Activated T-cell treated with anti-CD3 and anti-CD28 coated beads, Interleukin-2, amount 50 U/mL, for 4 hours (primary cell): ENCODE measurements around the gene C1GALT1C1L. TPM values are rescaled to one million over a fixed set of nuclear protein-coding genes. Genes with fewer than 3 reads are reported as not detected.

Source experiments
- ATAC-seq, 2 donors: fragments of 200-7000 bp; cut with Tn5 transposase; one replicate each; pipeline ENCODE4 v1.10.0; 2021
- DNase-seq: peaks from one replicate; pipeline ENCODE4 v3.0.0-alpha.2; 2020
- H3K27me3 Mint-ChIP-seq: one replicate; pipeline ENCODE4 v1.8.0; 2021; ENCODE audit warnings: low read depth, mixed read lengths
- H3K36me3 Mint-ChIP-seq: one replicate; pipeline ENCODE4 v1.8.0; 2022; ENCODE audit warnings: mixed read lengths; ENCODE audit not compliant: insufficient read depth
- H3K4me1 Mint-ChIP-seq: one replicate; pipeline ENCODE4 v1.8.0; 2021; ENCODE audit warnings: low read depth, mixed read lengths
- H3K4me3 Mint-ChIP-seq: one replicate; pipeline ENCODE4 v1.8.0; 2021; ENCODE audit warnings: mild to moderate bottlenecking, moderate library complexity, mixed read lengths
- H3K9me3 Mint-ChIP-seq: one replicate; pipeline ENCODE4 v1.8.0; 2021; ENCODE audit warnings: mixed read lengths
- total RNA-seq, 3 donors: library from RNA; stranded (reverse); gene quantifications; one replicate each; pipeline ENCODE4 v1.2.1, GENCODE V29; 2021

The C1GALT1C1L gene
- total RNA-seq, result under 1 TPM in 2 of 3 donors, not detected in 1; 0.20 to 0.34 TPM

DNA sequence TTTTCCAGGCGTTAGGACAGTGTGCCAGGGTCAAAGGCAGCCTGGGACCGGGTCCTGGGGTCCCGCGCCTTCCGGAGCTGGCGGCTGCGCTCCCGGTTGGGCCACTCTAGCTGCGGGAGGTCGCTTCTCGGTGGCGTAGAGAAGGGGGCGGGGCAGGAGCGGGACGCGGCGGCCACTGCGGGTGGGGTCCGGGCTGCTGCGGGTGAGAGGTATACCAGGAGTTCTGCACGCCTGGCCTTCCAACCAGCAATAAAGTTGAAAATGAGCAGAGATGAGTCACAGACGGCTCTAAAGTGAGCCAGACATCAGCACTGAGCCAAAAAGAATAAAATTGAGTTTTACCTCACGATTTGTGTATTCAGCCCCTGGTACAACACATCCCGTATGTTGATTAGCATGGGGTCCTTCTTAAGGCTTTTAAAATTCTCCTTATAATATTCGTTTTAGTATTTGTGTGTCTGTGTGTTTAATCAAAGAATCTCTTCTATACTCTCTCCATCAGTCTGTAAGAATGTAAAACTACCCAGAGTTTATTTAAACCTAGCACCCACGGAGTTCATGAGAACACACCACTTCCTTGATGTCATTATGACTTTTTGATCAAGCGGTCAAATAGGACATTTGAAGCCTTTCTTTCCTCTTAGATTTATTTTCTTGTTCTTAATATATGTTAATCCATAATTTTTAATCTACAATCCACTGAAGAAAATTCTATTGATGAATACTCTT is at the start of gene C1GALT1C1L:
TSS of gene C1GALT1C1L (minus strand) at position 108 of the 729 bp plus-strand sequence. CDS start at position 1, 107 bp downstream.
- H3K4me3 Mint-ChIP-seq, result peak within 1 kb of the TSS; percentile 42
- H3K4me1 Mint-ChIP-seq, result no peaks in the 10 kb centered on the region
- ATAC-seq, result peak; percentile 56 to 91

DNA sequence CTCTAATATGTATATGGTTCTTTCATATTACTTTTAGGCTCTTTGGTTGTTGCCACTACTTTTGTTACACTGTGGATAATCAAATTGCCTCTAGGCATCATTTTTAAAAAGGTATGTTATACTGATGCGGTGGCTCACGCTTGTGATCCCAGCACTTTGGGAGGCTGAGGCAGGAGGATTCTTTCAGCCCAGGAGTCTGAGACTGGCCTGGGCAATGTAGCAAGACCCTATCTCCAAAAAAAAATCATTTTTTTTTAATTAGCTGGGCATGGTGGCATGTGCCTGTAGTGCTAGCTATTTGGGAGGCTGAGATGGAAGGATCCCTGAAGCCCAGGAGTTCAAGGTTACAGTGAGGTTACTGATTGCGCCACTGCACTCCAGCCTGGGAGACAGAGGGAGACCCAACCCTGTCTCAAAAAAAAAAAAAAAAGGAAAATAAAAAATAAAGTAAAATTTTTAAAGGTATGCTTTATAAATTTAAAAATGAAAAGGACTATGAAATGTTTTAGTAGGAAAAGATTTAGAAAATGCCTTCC is 49.5 kb upstream of the C1GALT1C1L start:
- Mint-ChIP-seq H3K36me3 (no peaks in the 10 kb centered on the region), H3K27me3 (peaks cover 3% of the 10 kb centered on the region), H3K4me3 (no peak overlapping the region), H3K9me3 (no peaks in the 10 kb centered on the region), H3K4me1 (no peaks in the 10 kb centered on the region)
- DNase-seq, result no peak
- no peak for ATAC-seq

More for the DNA sequence above, at the start of gene C1GALT1C1L:
- no peak for DNase-seq
- peaks cover 2% of the 10 kb centered on the region for H3K36me3 Mint-ChIP-seq
- peaks cover 18% of the 10 kb centered on the region for H3K9me3 Mint-ChIP-seq
- H3K27me3 Mint-ChIP-seq, result peaks cover 23% of the 10 kb centered on the region

DNA sequence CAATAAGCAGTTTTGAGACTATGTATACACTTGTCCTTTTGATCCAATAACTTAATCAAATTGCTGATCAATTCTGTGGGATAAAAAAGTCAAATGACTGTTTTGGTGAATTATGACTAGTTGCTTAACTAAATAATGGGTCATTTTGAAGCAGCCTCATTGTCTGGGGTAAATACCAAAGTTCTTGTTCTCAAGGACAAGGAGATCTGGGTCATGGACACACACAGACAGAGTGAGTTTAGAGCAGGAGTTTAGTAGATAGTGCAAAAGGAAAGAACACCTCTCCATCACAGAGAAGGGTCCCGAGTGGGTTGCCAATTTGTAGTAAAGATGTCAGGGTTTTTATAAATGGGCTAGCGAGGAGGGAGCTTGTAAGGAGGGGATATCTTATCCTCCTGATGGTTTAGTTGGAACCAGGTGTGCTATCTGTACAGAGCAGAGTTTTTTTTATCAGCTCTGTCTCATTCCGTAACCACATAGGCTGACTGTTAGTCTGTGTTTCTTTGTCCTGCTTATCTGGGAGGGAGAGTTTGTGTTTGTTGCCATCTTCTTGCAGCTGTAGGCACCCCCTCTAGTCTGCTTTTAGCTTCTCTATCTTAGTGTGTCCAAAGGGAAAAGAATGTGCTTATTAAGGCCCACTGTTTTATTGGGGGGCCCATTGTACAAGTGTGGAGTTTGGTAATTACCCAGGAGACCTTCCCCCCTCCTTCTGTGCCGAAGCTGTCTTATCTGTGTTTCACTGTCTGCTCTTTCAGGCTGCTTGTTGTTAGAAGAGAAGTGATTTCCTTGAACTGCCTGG is 48.7 kb upstream of the C1GALT1C1L start:
- Mint-ChIP-seq H3K36me3 (no peaks in the 10 kb centered on the region), H3K9me3 (no peaks in the 10 kb centered on the region), H3K4me1 (no peaks in the 10 kb centered on the region), H3K4me3 (no peak overlapping the region), H3K27me3 (no peaks in the 10 kb centered on the region)
- no peak for ATAC-seq
- no peak for DNase-seq

DNA sequence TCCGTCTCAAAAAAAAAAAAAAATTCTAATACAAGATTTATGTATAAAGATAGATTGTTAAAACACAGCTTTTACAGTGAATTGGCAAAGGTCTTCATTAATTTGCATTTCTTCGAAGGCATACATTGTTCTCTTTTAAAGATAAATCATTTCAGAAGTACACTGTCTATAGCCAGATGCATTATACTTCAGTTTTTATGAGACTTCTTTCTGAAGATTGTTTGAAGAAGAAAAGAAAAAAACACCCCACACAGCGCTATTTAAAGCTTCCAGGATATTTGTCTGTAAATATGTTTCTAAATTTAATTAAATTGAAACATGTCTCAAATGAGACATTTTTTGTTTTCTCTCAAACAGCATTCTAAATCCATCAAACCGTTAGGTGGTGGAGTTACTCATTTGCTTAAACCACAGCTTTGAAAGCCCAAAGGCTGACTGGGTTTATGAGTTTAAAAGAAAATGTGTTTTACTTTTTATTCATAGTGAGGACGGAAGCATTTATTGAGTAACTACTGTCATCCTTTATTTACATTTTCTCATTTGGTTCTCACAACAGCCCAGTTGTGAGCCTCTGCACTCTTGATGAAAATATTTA is 42.4 kb upstream of the C1GALT1C1L start:
- Mint-ChIP-seq H3K9me3 (no peaks in the 10 kb centered on the region), H3K36me3 (no peaks in the 10 kb centered on the region), H3K4me1 (no peaks in the 10 kb centered on the region)

DNA sequence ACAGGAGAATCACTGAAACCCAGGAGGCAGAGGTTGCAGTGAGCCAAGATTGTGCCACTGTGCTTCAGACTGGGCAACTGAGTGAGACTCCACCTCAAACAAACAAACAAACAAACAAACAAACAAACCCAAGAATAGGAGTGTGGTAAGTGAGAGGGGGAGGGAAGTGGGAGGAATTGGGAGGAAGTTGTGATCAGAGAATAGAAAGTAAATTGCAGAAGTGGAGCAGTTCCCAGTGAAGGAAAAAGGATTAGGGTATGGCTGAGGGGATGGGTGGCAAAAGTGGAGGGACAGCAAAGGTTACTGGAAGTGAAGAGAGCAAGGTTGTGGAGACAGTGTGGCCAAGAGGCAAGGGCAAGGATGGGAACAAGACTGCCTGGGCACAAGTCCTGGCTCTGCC is 41.1 kb upstream of the C1GALT1C1L start:
- no peaks in the 10 kb centered on the region for H3K36me3 Mint-ChIP-seq
- peaks cover 3% of the 10 kb centered on the region for H3K27me3 Mint-ChIP-seq
- ATAC-seq (no peak), DNase-seq (no peak)
- H3K4me1 Mint-ChIP-seq, result no peaks in the 10 kb centered on the region
- no peaks in the 10 kb centered on the region for H3K9me3 Mint-ChIP-seq
- H3K4me3 Mint-ChIP-seq, result no peak overlapping the region

More for the DNA sequence above, 42.4 kb upstream of the C1GALT1C1L start:
- DNase-seq, result no peak
- Mint-ChIP-seq H3K27me3 (peaks cover 3% of the 10 kb centered on the region), H3K4me3 (no peak overlapping the region)
- ATAC-seq, result no peak

DNA sequence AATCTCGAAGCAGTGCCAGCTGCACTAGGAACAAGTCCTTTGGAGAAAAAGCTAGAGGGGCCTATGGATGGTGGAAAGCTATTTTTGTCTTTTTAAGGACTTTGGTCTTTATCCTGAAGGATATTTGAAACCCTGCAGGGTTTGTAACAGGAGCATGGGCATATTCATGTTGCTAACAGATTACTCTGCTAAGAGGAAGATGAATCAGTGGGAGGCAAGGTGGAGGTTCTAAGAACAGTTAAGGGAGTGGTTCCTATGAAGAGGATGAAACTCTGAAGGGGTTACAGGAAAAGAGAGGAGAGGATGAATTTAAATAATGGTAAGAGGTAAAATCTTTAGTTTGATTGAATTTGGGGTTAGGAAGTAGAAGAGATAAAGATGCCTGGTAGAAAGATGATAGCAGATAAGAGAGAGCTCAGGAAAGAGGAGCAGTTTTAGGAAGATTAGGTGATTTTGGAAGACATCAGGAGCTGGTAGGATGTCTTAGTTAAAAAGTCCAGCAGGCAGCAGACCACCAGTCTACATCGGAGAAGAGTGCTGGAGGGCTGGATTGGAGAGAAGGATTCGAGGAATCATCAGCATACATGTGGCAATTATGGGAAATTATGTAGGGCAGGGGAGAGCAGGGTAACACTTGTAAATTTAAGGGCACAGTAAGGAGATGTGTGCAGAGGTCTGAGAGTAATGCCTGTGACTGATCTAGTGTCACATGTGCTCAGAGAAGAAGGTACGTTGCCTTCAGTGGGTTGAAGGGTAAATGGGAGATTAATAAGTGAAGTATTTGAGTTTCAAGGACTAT is 39.3 kb upstream of the C1GALT1C1L start:
- Mint-ChIP-seq H3K27me3 (peaks cover 11% of the 10 kb centered on the region), H3K4me3 (no peak overlapping the region), H3K4me1 (no peaks in the 10 kb centered on the region), H3K9me3 (no peaks in the 10 kb centered on the region), H3K36me3 (no peaks in the 10 kb centered on the region)
- DNase-seq, result no peak
- ATAC-seq, result no peak

DNA sequence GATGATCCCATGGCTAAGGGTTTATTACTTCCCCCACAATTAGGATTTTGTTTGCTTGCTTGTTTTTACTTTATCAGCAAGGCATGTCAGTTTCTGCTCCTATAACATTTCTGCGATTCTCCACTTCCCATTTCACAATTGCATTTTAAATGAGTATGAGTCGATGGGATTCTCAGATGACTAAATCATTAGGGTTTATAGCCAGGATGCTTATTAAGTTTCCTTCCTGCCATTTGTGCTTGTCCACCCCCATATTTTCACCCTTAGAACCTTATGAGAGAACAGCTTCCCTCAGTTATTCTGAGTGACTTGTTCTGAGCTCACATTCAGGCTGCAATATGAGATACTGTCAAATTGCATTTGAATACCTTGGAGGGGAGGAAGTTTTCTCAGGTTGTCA is 37.9 kb upstream of the C1GALT1C1L start:
- H3K36me3 Mint-ChIP-seq, result no peaks in the 10 kb centered on the region
- no peaks in the 10 kb centered on the region for H3K4me1 Mint-ChIP-seq
- ATAC-seq, result no peak
- H3K27me3 Mint-ChIP-seq, result peaks cover 15% of the 10 kb centered on the region
- no peaks in the 10 kb centered on the region for H3K9me3 Mint-ChIP-seq
- DNase-seq, result no peak
- H3K4me3 Mint-ChIP-seq, result no peak overlapping the region

DNA sequence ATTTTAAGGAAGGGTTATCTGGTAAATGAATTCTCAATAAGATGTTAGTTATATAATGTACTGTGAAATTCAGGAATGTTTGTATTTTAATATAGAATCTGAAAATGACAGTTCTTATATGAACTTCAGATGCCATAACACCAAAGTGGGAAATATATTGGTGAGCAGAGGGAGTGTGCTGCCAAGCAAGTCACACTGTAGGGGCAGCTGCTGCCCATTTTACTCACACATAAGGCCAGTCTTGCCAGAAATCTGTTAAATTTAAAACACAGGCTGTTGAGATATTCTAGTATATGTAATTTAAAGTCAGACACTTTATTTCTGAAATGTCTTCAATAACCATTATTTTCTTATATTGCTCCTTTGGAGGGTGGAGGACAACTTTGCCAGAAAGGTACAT is 34.6 kb upstream of the C1GALT1C1L start:
- no peaks in the 10 kb centered on the region for H3K4me1 Mint-ChIP-seq
- DNase-seq, result no peak
- H3K4me3 Mint-ChIP-seq, result no peak overlapping the region
- ATAC-seq, result no peak
- peaks cover 15% of the 10 kb centered on the region for H3K27me3 Mint-ChIP-seq
- no peaks in the 10 kb centered on the region for H3K36me3 Mint-ChIP-seq
- H3K9me3 Mint-ChIP-seq, result no peaks in the 10 kb centered on the region

DNA sequence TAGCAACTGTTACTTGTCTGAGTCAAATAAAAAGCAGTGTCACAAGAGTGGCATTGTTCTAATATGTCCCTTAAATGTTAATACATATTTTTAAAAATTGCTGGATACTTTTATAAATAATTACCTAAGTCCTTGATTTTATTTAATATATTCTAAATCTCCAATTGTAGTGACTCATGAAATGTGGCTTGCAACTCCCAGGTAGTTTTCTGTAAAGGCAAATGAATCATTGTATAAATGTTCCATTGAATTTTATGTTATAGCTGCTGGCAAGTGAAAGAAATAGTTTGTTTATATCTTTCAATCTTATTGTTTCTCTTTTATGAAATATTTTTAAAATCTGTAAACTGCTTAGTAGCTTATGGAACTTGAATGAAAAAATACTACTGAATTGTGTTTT is 32.7 kb upstream of the C1GALT1C1L start:
- Mint-ChIP-seq H3K27me3 (peaks cover 12% of the 10 kb centered on the region), H3K4me1 (no peaks in the 10 kb centered on the region), H3K9me3 (no peaks in the 10 kb centered on the region), H3K4me3 (no peak overlapping the region), H3K36me3 (no peaks in the 10 kb centered on the region)
- ATAC-seq (no peak), DNase-seq (no peak)

DNA sequence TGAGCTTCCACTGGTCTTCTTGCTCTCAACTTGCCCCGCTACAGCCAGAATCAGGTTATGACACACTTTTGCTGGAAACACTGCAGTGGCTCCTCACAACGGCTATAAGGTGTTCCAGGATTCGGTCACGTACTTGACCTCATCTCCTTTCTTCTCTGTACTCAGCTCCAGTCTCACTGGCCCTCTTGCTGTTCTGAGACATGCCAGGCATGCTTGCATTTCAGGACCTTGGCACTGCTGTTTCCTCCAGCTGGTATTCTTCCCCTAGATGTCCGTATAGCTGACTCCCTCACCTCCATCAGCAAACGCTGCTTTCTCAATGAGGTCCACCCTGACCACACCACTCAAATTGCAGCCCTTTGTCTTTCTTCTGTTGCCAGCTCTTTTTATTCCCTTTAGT is 31.9 kb upstream of the C1GALT1C1L start:
- Mint-ChIP-seq H3K4me1 (no peaks in the 10 kb centered on the region), H3K27me3 (peaks cover 12% of the 10 kb centered on the region), H3K4me3 (no peak overlapping the region), H3K36me3 (no peaks in the 10 kb centered on the region), H3K9me3 (no peaks in the 10 kb centered on the region)
- DNase-seq (no peak), ATAC-seq (no peak)

DNA sequence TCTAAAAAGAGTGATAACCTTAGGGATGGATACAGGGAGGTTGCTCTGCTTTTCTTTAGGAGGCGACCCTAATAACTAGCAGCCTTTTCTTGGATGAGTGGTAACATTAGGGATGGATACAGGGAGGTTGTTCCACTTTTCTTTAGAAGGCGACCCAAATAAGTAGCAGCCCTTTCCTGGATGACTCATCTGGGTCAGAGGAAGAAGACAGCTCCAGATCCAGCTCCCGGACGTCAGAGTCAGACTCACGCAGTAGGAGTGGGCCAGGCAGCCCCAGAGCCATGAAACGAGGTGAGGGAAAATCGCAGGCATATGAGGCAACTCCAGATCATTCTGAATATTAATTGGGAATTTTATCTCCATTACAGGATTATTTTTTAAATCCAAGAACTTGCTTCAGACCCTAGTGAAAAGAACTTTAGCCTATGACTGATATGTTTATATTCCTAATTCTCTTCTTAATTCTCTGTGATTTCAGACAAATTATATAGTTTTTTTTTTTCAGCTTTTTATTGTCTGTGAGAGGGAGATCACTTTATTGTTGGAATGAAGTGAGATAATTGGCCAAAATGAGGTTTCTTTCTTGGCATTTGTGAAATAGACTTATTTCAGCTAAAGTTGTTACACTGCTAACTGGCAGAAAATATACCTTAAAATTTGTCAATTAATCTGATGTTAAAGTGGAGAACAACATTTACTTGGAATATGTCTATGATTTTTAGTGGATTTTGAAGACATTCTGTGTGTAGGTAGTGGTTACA is 31.2 kb upstream of the C1GALT1C1L start:
- no peaks in the 10 kb centered on the region for H3K9me3 Mint-ChIP-seq
- H3K4me3 Mint-ChIP-seq, result no peak overlapping the region
- no peaks in the 10 kb centered on the region for H3K36me3 Mint-ChIP-seq
- H3K27me3 Mint-ChIP-seq, result peaks cover 12% of the 10 kb centered on the region
- no peak for DNase-seq
- no peak for ATAC-seq
- H3K4me1 Mint-ChIP-seq, result no peaks in the 10 kb centered on the region

DNA sequence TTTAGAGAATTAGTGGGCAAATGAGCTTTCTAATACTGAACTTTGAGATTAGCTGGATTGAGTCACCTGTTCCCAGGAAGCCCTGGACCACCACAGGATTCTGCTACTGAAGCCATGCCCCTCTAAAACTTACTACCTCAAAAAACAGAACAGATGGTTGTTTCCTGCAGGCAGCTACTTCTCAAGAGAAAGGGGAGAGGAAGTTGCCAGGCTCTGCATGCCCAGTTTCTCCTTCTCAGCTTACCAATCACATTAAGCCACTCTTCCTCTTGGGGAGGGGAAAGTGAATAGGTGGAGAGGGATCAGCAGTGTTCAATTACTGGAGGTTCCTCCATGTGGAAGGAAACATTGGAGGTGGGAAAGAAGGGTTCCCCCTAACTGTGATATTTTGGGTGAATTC is 24.9 kb upstream of the C1GALT1C1L start:
- Mint-ChIP-seq H3K4me1 (no peaks in the 10 kb centered on the region), H3K27me3 (peaks cover 1% of the 10 kb centered on the region), H3K9me3 (no peaks in the 10 kb centered on the region), H3K36me3 (no peaks in the 10 kb centered on the region), H3K4me3 (no peak overlapping the region)
- no peak for DNase-seq
- no peak for ATAC-seq

DNA sequence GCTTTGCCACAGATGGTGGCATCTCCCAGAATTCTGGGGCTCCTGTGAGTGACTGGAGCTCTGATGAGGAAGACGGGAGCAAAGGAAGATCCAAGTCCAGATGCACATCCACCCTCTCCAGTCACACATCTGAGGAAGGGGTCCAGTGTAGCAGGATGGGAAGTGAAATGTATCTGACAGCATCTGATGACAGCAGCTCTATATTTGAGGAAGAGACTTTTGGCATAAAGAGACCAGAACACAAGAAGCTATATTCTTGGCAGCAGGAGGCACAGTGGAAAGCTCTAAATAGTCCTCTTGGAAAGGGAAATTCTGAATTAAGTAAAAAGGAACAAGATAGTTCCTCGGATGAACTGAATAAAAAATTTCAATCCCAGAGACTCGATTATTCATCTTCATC is 23.5 kb upstream of the C1GALT1C1L start:
- Mint-ChIP-seq H3K4me3 (no peak overlapping the region), H3K27me3 (peaks cover 3% of the 10 kb centered on the region), H3K36me3 (no peaks in the 10 kb centered on the region), H3K9me3 (no peaks in the 10 kb centered on the region), H3K4me1 (no peaks in the 10 kb centered on the region)
- no peak for DNase-seq
- no peak for ATAC-seq
